Measurements from ENCODE around the gene GLRX.
A peak's percentile ranks its signal among the peaks of the same experiment; 100 is the strongest.

GLRX gene

DNA sequence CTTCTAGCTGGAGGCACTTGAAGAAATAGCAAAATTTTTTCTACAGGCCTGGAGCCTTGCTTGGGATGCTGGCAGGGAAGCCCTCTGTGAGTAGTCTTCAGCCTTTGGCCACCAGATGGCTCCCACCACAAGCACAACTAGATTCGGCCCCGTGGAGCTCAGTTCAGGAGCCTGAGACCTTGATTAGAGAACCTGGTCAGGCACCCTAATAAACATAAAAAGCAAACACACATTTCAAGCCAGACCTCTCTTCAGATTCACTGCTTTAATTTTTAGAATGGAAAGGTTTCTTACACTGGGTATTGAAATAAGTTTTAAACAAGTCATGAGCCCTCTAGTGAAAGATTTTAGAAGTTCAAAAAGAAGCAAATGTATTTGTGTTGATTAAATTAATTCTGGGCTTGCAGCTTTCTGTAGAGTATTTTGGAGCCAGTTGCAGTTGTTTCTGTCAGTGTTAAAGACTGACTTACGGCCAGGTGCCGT is 41.4 kb downstream of the GLRX start:
- peaks cover 24% of the 10 kb centered on the region for H3K36me3 ChIP-seq
- H3K9me3 ChIP-seq (ENCODE audit: severe bottlenecking): no peaks in the 10 kb centered on the region
- peak; percentile 65 for DNase-seq
- H3K27me3 ChIP-seq (ENCODE audit: insufficient read depth, low read depth, severe bottlenecking): no peaks in the 10 kb centered on the region
- TF ChIP-seq, protein P1, sequence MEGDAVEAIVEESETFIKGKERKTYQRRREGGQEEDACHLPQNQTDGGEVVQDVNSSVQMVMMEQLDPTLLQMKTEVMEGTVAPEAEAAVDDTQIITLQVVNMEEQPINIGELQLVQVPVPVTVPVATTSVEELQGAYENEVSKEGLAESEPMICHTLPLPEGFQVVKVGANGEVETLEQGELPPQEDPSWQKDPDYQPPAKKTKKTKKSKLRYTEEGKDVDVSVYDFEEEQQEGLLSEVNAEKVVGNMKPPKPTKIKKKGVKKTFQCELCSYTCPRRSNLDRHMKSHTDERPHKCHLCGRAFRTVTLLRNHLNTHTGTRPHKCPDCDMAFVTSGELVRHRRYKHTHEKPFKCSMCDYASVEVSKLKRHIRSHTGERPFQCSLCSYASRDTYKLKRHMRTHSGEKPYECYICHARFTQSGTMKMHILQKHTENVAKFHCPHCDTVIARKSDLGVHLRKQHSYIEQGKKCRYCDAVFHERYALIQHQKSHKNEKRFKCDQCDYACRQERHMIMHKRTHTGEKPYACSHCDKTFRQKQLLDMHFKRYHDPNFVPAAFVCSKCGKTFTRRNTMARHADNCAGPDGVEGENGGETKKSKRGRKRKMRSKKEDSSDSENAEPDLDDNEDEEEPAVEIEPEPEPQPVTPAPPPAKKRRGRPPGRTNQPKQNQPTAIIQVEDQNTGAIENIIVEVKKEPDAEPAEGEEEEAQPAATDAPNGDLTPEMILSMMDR (IDR thresholded peaks at IDR 0.05; ENCODE audit: low read depth, low read length): peak; percentile 82
- no peak overlapping the region for H3K4me3 ChIP-seq (ENCODE audit: low read depth, low read length)
- no peak overlapping the region for H3K27ac ChIP-seq

DNA sequence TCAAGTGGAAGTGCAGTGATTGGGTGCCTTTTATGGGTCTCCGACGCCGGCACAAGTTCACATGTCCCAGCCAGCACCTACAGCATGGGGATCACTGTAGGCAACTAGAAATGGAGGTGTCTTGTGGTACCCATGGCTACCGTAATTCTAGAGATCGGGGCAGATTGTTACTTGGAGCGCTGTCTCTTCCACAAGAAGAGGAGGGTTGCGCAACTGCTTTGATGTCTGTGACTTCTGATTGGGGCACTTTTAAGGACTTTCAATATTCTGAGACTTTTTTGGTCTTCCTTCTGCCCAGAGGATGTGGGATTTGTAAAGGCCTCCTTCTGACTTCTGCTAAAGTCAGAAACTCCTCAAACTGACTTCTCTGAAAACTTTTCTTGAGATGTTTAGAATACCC is 41.9 kb downstream of the GLRX start:
- DNase-seq: no peak
- H3K9me3 ChIP-seq (ENCODE audit: severe bottlenecking): no peaks in the 10 kb centered on the region
- H3K36me3 ChIP-seq: peaks cover 24% of the 10 kb centered on the region
- no peaks in the 10 kb centered on the region for H3K27me3 ChIP-seq (ENCODE audit: insufficient read depth, low read depth, severe bottlenecking)
- H3K27ac ChIP-seq: no peak overlapping the region
- no peak overlapping the region for H3K4me3 ChIP-seq (ENCODE audit: low read depth, low read length)
- TF ChIP-seq, protein P1 (IDR thresholded peaks at IDR 0.05; ENCODE audit: low read depth, low read length): no peak

DNA sequence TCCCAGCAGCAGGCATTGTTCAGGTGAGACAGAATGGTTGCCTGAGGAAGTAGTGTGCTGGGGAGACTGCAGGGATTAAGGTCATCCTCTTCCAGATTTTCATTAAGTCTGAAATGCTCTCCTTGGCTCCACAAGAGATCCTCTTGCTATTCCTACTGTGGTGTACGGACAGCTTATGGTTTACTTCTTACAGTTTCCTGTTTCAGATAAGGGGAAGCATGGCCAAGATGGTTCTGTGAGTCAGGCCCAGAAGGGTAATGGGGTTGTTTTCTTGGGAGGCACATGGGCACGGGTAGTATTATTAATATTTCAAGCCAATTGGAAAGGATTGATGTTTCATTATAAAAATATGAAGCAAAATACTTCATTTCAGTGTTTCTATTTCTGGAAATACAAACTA is 42.9 kb downstream of the GLRX start:
- Histone ChIP-seq H3K36me3 (peaks cover 17% of the 10 kb centered on the region), H3K27me3 (ENCODE audit: insufficient read depth, low read depth, severe bottlenecking) (no peaks in the 10 kb centered on the region), H3K9me3 (ENCODE audit: severe bottlenecking) (no peaks in the 10 kb centered on the region), H3K4me3 (ENCODE audit: low read depth, low read length) (no peak overlapping the region), H3K27ac (no peak overlapping the region)
- no peak for DNase-seq
- TF ChIP-seq, protein P1 (IDR thresholded peaks at IDR 0.05; ENCODE audit: low read depth, low read length): no peak

DNA sequence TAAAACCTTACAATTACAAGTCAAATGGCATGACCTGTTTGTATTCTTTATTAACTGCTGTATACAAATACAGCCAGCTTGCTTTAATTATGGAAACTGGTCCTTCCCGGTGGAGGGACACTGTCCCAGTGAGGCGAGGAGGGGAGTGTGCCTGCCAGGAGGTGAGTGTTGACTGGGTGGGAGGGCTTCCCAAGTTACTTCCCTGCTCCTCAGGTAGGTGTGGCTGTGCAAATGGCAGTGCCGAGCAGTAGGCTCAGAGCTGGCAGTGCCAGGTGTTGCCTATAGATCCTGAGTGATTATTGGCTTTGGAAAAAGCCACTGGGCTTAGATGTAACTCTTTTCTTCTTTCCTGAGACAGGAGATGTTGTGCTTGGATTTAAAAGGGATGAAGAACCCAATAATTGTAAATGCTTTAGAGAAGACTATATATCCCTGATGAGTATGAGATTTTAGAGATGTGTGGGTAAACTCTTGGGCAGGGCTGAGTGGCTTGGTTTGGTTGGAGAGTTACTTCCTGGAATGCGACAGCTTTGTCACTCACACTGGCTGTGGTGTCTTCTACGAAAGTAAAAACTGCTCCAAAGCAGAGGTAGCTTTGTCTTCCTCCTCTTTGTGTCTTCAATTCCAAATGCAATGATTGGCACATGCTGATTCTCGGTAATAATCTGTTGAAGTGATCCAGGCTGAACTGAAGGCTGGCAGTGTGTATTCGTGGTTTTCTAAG is 43.7 kb downstream of the GLRX start:
- no peak for DNase-seq
- TF ChIP-seq, protein P1 (IDR thresholded peaks at IDR 0.05; ENCODE audit: low read depth, low read length): no peak
- no peaks in the 10 kb centered on the region for H3K9me3 ChIP-seq (ENCODE audit: severe bottlenecking)
- no peak overlapping the region for H3K4me3 ChIP-seq (ENCODE audit: low read depth, low read length)
- H3K36me3 ChIP-seq: peaks cover 13% of the 10 kb centered on the region
- no peaks in the 10 kb centered on the region for H3K27me3 ChIP-seq (ENCODE audit: insufficient read depth, low read depth, severe bottlenecking)
- no peak overlapping the region for H3K27ac ChIP-seq

DNA sequence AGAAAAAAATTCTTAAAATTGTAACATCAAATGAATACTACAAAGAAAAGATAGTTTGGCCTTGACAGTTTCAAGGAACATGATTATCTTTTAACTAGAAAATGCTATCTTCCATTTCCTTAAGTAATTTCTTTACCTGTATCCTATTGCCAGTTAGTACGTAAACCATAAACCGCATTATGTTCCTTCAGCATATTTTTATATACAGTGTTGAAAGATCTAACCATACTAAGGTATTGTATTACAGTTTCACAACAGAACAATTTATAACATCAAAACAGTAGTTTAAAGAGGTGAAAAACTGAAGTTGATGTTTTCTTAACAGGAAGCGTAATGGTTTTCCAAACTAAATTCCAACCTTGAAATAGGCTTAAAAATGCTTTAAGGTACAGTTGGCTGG is 45.1 kb downstream of the GLRX start:
- no peak overlapping the region for H3K27ac ChIP-seq
- no peaks in the 10 kb centered on the region for H3K9me3 ChIP-seq (ENCODE audit: severe bottlenecking)
- no peak for DNase-seq
- peaks cover 13% of the 10 kb centered on the region for H3K36me3 ChIP-seq
- TF ChIP-seq, protein P1 (IDR thresholded peaks at IDR 0.05; ENCODE audit: low read depth, low read length): no peak
- H3K27me3 ChIP-seq (ENCODE audit: insufficient read depth, low read depth, severe bottlenecking): no peaks in the 10 kb centered on the region
- no peak overlapping the region for H3K4me3 ChIP-seq (ENCODE audit: low read depth, low read length)
